Nucleus accumbens (tissue), 56 donors: ENCODE data around the gene FOXJ1.

ENCODE experiments used
- DNase-seq, 56 donors: peaks; one replicate each; lab custom pipeline; 2025; lab: John Stamatoyannopoulos, UW

FOXJ1 gene

GRCh38 chr17:76130473-76130872 lies 10.6 kb downstream of the FOXJ1 start:
- no peak for DNase-seq

- DNase-seq: no peak
These were observed 15.1 kb downstream of the FOXJ1 start for GRCh38 chr17:76125922-76126321.

- DNase-seq: no peak
These were observed 15.7 kb downstream of the FOXJ1 start for GRCh38 chr17:76125391-76125675.

GRCh38 chr17:76124582-76125390 lies 16.3 kb downstream of the FOXJ1 start:
- DNase-seq: no peak

GRCh38 chr17:76123749-76124581 lies 17.1 kb downstream of the FOXJ1 start:
- no peak for DNase-seq

GRCh38 chr17:76123191-76123499 lies 17.9 kb downstream of the FOXJ1 start:
- no peak for DNase-seq

- DNase-seq: no peak
These were observed 18.4 kb downstream of the FOXJ1 start for GRCh38 chr17:76122431-76123190.

GRCh38 chr17:76121932-76122430 lies 19.1 kb downstream of the FOXJ1 start:
- DNase-seq: peak in 2 of 56 donors; percentile 21 to 53

- no peak for DNase-seq
These were observed 20.4 kb downstream of the FOXJ1 start for GRCh38 chr17:76120658-76121008.

- no peak for DNase-seq
These were observed 21.4 kb downstream of the FOXJ1 start for GRCh38 chr17:76119409-76120371.

- no peak for DNase-seq
These were observed 25.8 kb downstream of the FOXJ1 start for GRCh38 chr17:76115138-76115754.

- no peak for DNase-seq
These were observed 29.1 kb downstream of the FOXJ1 start for GRCh38 chr17:76111956-76112355.

GRCh38 chr17:76107509-76107908 lies 33.5 kb downstream of the FOXJ1 start:
- no peak for DNase-seq

GRCh38 chr17:76106703-76107102 lies 34.3 kb downstream of the FOXJ1 start:
- no peak for DNase-seq

GRCh38 chr17:76104896-76105231 lies 36.2 kb downstream of the FOXJ1 start:
- DNase-seq: no peak

- no peak for DNase-seq
These were observed 36.7 kb downstream of the FOXJ1 start for GRCh38 chr17:76104140-76104895.

GRCh38 chr17:76103274-76104139 lies 37.5 kb downstream of the FOXJ1 start, which contains the start of gene EXOC7:
Gene EXOC7, minus strand, starts transcription at chr17:76103787. Its CDS starts 95 bp downstream, at chr17:76103692.
- peak in 55 of 56 donors; percentile 26 to 95 (median 88) for DNase-seq

- DNase-seq: no peak
These were observed 38.1 kb downstream of the FOXJ1 start for GRCh38 chr17:76102944-76103273.
